GM10248 (cell line): Measurements from ENCODE around the gene SACM1L.

Experiments
- CTCF ChIA-PET: fragments of 300-600 bp; sonication (Branson Sonifier 250); formaldehyde crosslinking; extraction: SDS; loops from one replicate; lab custom pipeline; 2021; ENCODE audit warnings: antibody characterized with exemption; lab: Yijun Ruan, JAX
- POLR2A ChIA-PET: fragments of 350-650 bp; sonication (Branson Sonifier 250); formaldehyde crosslinking; extraction: SDS; loops from one replicate; lab custom pipeline; 2020; ENCODE audit warnings: antibody characterized with exemption; lab: Yijun Ruan, JAX
- DNase-seq: peaks from one replicate; pipeline ENCODE4 v3.0.0; 2012; ENCODE audit errors: extremely low spot score
- TF ChIP-seq, protein P1 (sequence below): IDR thresholded peaks from 2 replicates; pipeline ENCODE4 v1.5.1; 2012; ENCODE audit warnings: mild to moderate bottlenecking, low read depth; ENCODE audit errors: extremely low read depth, missing control alignments, control extremely low read depth

Gene SACM1L

DNA sequence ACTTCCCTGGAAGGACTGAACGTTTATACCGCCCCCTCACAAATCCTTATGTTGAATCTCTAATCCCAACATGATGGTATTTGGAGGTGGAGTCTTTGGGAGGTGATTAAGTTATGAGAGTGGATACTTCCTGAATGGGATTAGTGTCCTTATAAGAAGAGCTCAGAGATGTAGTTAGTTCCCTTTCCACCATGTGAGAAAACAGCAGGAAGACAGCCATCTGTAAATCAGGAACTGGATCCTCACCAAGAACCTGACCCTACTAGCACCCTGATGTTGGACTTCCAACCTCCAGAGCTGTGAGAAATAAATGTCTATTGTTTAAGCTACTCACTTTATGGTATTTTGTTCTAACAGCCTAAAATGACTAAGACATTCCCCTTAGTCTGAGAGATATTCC, 33.3 kb upstream of the SACM1L start:
- POLR2A ChIA-PET: no interaction called here
- TF ChIP-seq, protein P1, sequence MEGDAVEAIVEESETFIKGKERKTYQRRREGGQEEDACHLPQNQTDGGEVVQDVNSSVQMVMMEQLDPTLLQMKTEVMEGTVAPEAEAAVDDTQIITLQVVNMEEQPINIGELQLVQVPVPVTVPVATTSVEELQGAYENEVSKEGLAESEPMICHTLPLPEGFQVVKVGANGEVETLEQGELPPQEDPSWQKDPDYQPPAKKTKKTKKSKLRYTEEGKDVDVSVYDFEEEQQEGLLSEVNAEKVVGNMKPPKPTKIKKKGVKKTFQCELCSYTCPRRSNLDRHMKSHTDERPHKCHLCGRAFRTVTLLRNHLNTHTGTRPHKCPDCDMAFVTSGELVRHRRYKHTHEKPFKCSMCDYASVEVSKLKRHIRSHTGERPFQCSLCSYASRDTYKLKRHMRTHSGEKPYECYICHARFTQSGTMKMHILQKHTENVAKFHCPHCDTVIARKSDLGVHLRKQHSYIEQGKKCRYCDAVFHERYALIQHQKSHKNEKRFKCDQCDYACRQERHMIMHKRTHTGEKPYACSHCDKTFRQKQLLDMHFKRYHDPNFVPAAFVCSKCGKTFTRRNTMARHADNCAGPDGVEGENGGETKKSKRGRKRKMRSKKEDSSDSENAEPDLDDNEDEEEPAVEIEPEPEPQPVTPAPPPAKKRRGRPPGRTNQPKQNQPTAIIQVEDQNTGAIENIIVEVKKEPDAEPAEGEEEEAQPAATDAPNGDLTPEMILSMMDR: no peak
- CTCF ChIA-PET: interaction anchor here (1.1 to 4.4 kb wide), 32 partner anchors 10 to 622 kb away, joined by 3 to 62 read pairs (median 5); partner anchors contain the start of gene LIMD1
- no peak for DNase-seq

GRCh38 chr3:45656575-45657363, 32.4 kb upstream of the SACM1L start:
- ChIA-PET CTCF (interaction anchor here (0.6 to 4.4 kb wide), 43 partner anchors 11 to 623 kb away, joined by 3 to 62 read pairs (median 4); partner anchors contain the start of gene LIMD1), POLR2A (no interaction called here)
- TF ChIP-seq, protein P1: peak; percentile 93
- peak; percentile 80 for DNase-seq

GRCh38 chr3:45657853-45658252, 31.3 kb upstream of the SACM1L start:
- peak; percentile 69 for DNase-seq
- ChIA-PET CTCF (interaction anchor here (1.0 to 4.4 kb wide), 12 partner anchors 10 to 617 kb away, joined by 4 to 62 read pairs (median 8); no protein-coding TSS in a partner anchor), POLR2A (no interaction called here)
- TF ChIP-seq, protein P1: no peak

GRCh38 chr3:45659661-45660566, 29.3 kb upstream of the SACM1L start:
- POLR2A ChIA-PET: interaction anchor here (0.6 kb wide), 3 partner anchors 59 to 111 kb away, joined by 3 to 8 read pairs (median 5); no protein-coding TSS in a partner anchor
- TF ChIP-seq, protein P1: peak; percentile 92
- CTCF ChIA-PET: interaction anchor here (0.7 to 3.4 kb wide), 87 partner anchors 8 to 625 kb away, joined by 3 to 84 read pairs (median 4); partner anchors contain the start of genes LIMD1 and SACM1L
- peak; percentile 45 for DNase-seq

GRCh38 chr3:45660567-45660901, 28.7 kb upstream of the SACM1L start:
- ChIA-PET CTCF (interaction anchor here (0.8 to 3.4 kb wide), 69 partner anchors 9 to 626 kb away, joined by 3 to 84 read pairs (median 5); partner anchors contain the start of genes LIMD1 and SACM1L), POLR2A (no interaction called here)
- TF ChIP-seq, protein P1: no peak
- no peak for DNase-seq

DNA sequence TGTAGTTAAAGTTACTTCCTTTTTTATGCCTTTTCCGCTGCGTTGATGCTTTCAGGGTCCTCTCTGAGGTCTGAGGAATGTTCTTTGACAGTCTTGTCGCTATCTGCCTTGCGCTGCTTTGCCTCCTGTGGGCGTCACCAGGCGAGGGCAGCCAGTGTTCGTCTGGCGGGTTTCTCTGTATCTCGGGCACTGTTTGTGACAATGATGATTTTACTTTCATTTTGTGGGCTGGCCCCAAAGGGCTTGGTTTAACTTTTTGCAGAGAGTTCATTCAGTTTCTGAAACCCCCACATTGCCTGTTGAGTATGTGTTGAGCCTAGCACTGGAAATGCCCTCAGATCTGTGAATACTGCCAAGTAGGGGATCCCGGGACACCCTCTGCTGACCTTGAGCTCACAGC, 24.6 kb upstream of the SACM1L start:
- ChIA-PET CTCF (interaction anchor here (0.6 to 1.5 kb wide), 4 partner anchors 15 to 155 kb away, joined by 3 read pairs; no protein-coding TSS in a partner anchor), POLR2A (no interaction called here)
- peak; percentile 75 for DNase-seq
- TF ChIP-seq, protein P1: peak; percentile 14
